ENCODE measurements around the gene PALLD.

- TF ChIP-seq CTCF (IDR thresholded peaks at IDR 0.05), result no peak
- TF ChIP-seq POLR2A (IDR thresholded peaks at IDR 0.05), result no peak
These were observed 221.0 kb downstream of the PALLD start for GRCh38 chr4:168717847-168718246.
